HG03469 (cell line): ENCODE measurements around the gene NAV3.

Experiments used
- ATAC-seq: cut with Tn5 transposase; IDR thresholded peaks from one replicate; pipeline ENCODE4 v1.9.1; 2021; ENCODE audit warnings: mild to moderate bottlenecking, moderate library complexity, moderate number of reproducible peaks; ENCODE audit not compliant: unreplicated experiment

Gene NAV3

GRCh38 chr12:77923882-77924281 lies 93.2 kb downstream of the NAV3 start:
- ATAC-seq: no peak

GRCh38 chr12:77924703-77925102 lies 94.0 kb downstream of the NAV3 start:
- no peak for ATAC-seq

GRCh38 chr12:77925536-77926108 lies 94.9 kb downstream of the NAV3 start:
- peak; percentile 100 for ATAC-seq

- ATAC-seq: no peak
Observed at GRCh38 chr12:77928078-77928477, 97.4 kb downstream of the NAV3 start.

- ATAC-seq: no peak
Observed at GRCh38 chr12:77932216-77932615, 101.5 kb downstream of the NAV3 start.

GRCh38 chr12:77938301-77938700 lies 107.6 kb downstream of the NAV3 start:
- no peak for ATAC-seq

- ATAC-seq: no peak
Observed at GRCh38 chr12:77940011-77940423, 109.3 kb downstream of the NAV3 start.

- ATAC-seq: no peak
Observed at GRCh38 chr12:77940567-77940966, 109.9 kb downstream of the NAV3 start.

- ATAC-seq: no peak
Observed at GRCh38 chr12:77941401-77941800, 110.7 kb downstream of the NAV3 start.

GRCh38 chr12:77943466-77943865 lies 112.8 kb downstream of the NAV3 start:
- ATAC-seq: no peak

GRCh38 chr12:77946541-77947061 lies 115.9 kb downstream of the NAV3 start:
- no peak for ATAC-seq

GRCh38 chr12:77947330-77947729 lies 116.6 kb downstream of the NAV3 start:
- no peak for ATAC-seq

GRCh38 chr12:77947746-77948145 lies 117.1 kb downstream of the NAV3 start:
- no peak for ATAC-seq

- no peak for ATAC-seq
Observed at GRCh38 chr12:77949943-77950342, 119.2 kb downstream of the NAV3 start.

- no peak for ATAC-seq
Observed at GRCh38 chr12:77953528-77954205, 123.0 kb downstream of the NAV3 start.

GRCh38 chr12:77954206-77954555 lies 123.5 kb downstream of the NAV3 start:
- ATAC-seq: no peak

GRCh38 chr12:77957062-77957461 lies 126.4 kb downstream of the NAV3 start:
- no peak for ATAC-seq

- no peak for ATAC-seq
Observed at GRCh38 chr12:77963576-77964178, 133.0 kb downstream of the NAV3 start.

- no peak for ATAC-seq
Observed at GRCh38 chr12:77965790-77966189, 135.1 kb downstream of the NAV3 start.

- ATAC-seq: no peak
Observed at GRCh38 chr12:77968021-77968420, 137.3 kb downstream of the NAV3 start.

GRCh38 chr12:77968571-77968970 lies 137.9 kb downstream of the NAV3 start:
- ATAC-seq: no peak

- no peak for ATAC-seq
Observed at GRCh38 chr12:77973579-77973978, 142.9 kb downstream of the NAV3 start.
